ENCODE data around the gene LTF. TPM values are rescaled to one million over a fixed set of nuclear protein-coding genes. Genes with fewer than 3 reads are reported as not detected.
A peak's percentile ranks its signal among the peaks of the same experiment; 100 is the strongest.

The LTF gene
- total and polyA plus RNA-seq, 2 experiments from 2014 or later, result 0.73 to 1.3 TPM

GRCh38 chr3:46497556-46498265, 33.0 kb upstream of the LTF start, which contains the start of gene RTP3 (continued):
- TF ChIP-seq ZNF462 (CRISPR knock-in tag; IDR thresholded peaks at IDR 0.05), result no peak
- no peak for TF ChIP-seq JUNB (IDR thresholded peaks at IDR 0.05; ENCODE audit: unreplicated experiment)
- no peak for TF ChIP-seq NANOG (IDR thresholded peaks at IDR 0.05; ENCODE audit: borderline replicate concordance)
- TF ChIP-seq POLR2AphosphoS5 (IDR thresholded peaks at IDR 0.05; ENCODE audit: low read depth), result no peak
- TF ChIP-seq ZNF331 (CRISPR knock-in tag; IDR thresholded peaks at IDR 0.05; ENCODE audit: low read depth), result no peak
- no peak for TF ChIP-seq ZNF114 (CRISPR knock-in tag; IDR thresholded peaks at IDR 0.05)
- no peak for TF ChIP-seq EZH2phosphoT487 (IDR thresholded peaks at IDR 0.05; ENCODE audit: unreplicated experiment)
- no peak for TF ChIP-seq CREB1 (CRISPR knock-in tag; IDR thresholded peaks at IDR 0.05; ENCODE audit: low read depth)

- H3K9me2 ChIP-seq (ENCODE audit: insufficient read depth), result 0 out of 2 replicates have a peak, but pooled peaks cover 6% of the 10 kb centered on the region
- no peaks in the 10 kb centered on the region for H3F3A ChIP-seq (replicated peaks; ENCODE audit: low read depth)
- Mint-ChIP-seq H3K36me3 (ENCODE audit: low read depth) (peaks cover 19% of the 10 kb centered on the region), H3K9me3 (peaks cover 26% of the 10 kb centered on the region), H3K4me1 (peaks cover 14% of the 10 kb centered on the region), H3K27ac (no peak overlapping the region), H3K27me3 (ENCODE audit: insufficient read depth, low read depth, poor library complexity) (peaks cover 7% of the 10 kb centered on the region), H3K4me3 (no peak overlapping the region)
- no peaks in the 10 kb centered on the region for H3K79me2 ChIP-seq (replicated peaks; ENCODE audit: insufficient read depth)
- H3K4me1 ChIP-seq (ENCODE audit: insufficient read depth), result peaks cover 9% of the 10 kb centered on the region
- peak; percentile 92 for ATAC-seq
- no peaks in the 10 kb centered on the region; the same call in 1 of the 2 replicates for H3K36me3 ChIP-seq (ENCODE audit: insufficient read depth)
- H2AFZ ChIP-seq, result peak overlapping the region; percentile 78; the same call in 1 of the 2 replicates
- H4K20me1 ChIP-seq (replicated peaks; ENCODE audit: insufficient read depth), result no peaks in the 10 kb centered on the region
- TF ChIP-seq POLR2AphosphoS5 (IDR thresholded peaks at IDR 0.05; ENCODE audit: low read depth) (no peak), CTCF (conservative IDR thresholded peaks at IDR 0.05; ENCODE audit: low read depth in 2 of 2) (peak; percentile 77 to 81)
- DNase-seq (ENCODE audit: low spot score), result peak; percentile 83
- H3K27me3 ChIP-seq (ENCODE audit: insufficient read depth), result no peaks in the 10 kb centered on the region
- H3K4me3 ChIP-seq, result no peak overlapping the region
- no peak overlapping the region for H3K4me2 ChIP-seq
- no peak overlapping the region for H3K27ac ChIP-seq (ENCODE audit: low read depth)
Observed at GRCh38 chr3:46496746-46497555, 32.2 kb upstream of the LTF start.
